ENCODE results near the gene NME9.

The NME9 gene

GRCh38 chr3:138332472-138333073, 2.9 kb upstream of the NME9 start:
- no peak for DNase-seq

- DNase-seq: no peak
Measured at GRCh38 chr3:138331143-138331894, 1.7 kb upstream of the NME9 start.

- no peak for DNase-seq
Measured at GRCh38 chr3:138329984-138330293, 288 bp upstream of the NME9 start.

- no peak for DNase-seq
Measured at GRCh38 chr3:138328341-138328740, 1.3 kb downstream of the NME9 start.

- no peak for DNase-seq
Measured at GRCh38 chr3:138327831-138328230, 1.8 kb downstream of the NME9 start.

GRCh38 chr3:138326866-138327595, 2.6 kb downstream of the NME9 start:
- no peak for DNase-seq

GRCh38 chr3:138325990-138326389, 3.7 kb downstream of the NME9 start:
- no peak for DNase-seq

- DNase-seq: no peak
Measured at GRCh38 chr3:138323971-138324370, 5.7 kb downstream of the NME9 start.

- no peak for DNase-seq
Measured at GRCh38 chr3:138317687-138318086, 12.0 kb downstream of the NME9 start.

- no peak for DNase-seq
Measured at GRCh38 chr3:138314751-138315150, 14.9 kb downstream of the NME9 start.

GRCh38 chr3:138310494-138310893, 19.2 kb downstream of the NME9 start:
- no peak for DNase-seq

GRCh38 chr3:138308783-138309182, 20.9 kb downstream of the NME9 start:
- DNase-seq: no peak

GRCh38 chr3:138307899-138308298, 21.8 kb downstream of the NME9 start:
- DNase-seq: no peak

GRCh38 chr3:138303474-138303873, 26.2 kb downstream of the NME9 start:
- no peak for DNase-seq

- DNase-seq: no peak
Measured at GRCh38 chr3:138300647-138301046, 29.0 kb downstream of the NME9 start.

GRCh38 chr3:138297876-138298275, 31.8 kb downstream of the NME9 start:
- no peak for DNase-seq

- no peak for DNase-seq
Measured at GRCh38 chr3:138297059-138297607, 32.5 kb downstream of the NME9 start.

GRCh38 chr3:138296639-138297038, 33.0 kb downstream of the NME9 start:
- no peak for DNase-seq

GRCh38 chr3:138289701-138290100, 40.0 kb downstream of the NME9 start:
- DNase-seq: no peak

GRCh38 chr3:138289260-138289659, 40.4 kb downstream of the NME9 start:
- DNase-seq: no peak

GRCh38 chr3:138284957-138285477, 44.6 kb downstream of the NME9 start:
- DNase-seq: no peak

- DNase-seq: no peak
Measured at GRCh38 chr3:138284079-138284478, 45.6 kb downstream of the NME9 start.

- no peak for DNase-seq
Measured at GRCh38 chr3:138282836-138283235, 46.8 kb downstream of the NME9 start.

- DNase-seq: no peak
Measured at GRCh38 chr3:138281561-138281960, 48.1 kb downstream of the NME9 start.
